Sigmoid colon (tissue), 3 donors: ENCODE results near the gene PLEKHH1.

Experiments used
- POLR2A ChIP-seq, 2 donors: fragments of 450-650 bp; IDR thresholded peaks; one replicate each; pipeline ENCODE4 v1.6.1; 2016; ENCODE audit warnings: antibody characterized with exemption in 2 of 2, mild to moderate bottlenecking in 2 of 2, moderate library complexity in 2 of 2
- TF ChIP-seq, protein P1 (sequence below), 4 experiments: fragments of 450-650 bp in 3 of 4; fragments of 200-600 bp in 1 of 4; IDR thresholded peaks; one replicate each; pipeline ENCODE4 v1.5.1; 2016 to 2019; ENCODE audit warnings: antibody characterized with exemption in 4 of 4, mild to moderate bottlenecking in 3 of 4, moderate library complexity in 2 of 4

GRCh38 chr14:67564236-67564635 is 31.1 kb downstream of the PLEKHH1 start:
- TF ChIP-seq, protein P1, sequence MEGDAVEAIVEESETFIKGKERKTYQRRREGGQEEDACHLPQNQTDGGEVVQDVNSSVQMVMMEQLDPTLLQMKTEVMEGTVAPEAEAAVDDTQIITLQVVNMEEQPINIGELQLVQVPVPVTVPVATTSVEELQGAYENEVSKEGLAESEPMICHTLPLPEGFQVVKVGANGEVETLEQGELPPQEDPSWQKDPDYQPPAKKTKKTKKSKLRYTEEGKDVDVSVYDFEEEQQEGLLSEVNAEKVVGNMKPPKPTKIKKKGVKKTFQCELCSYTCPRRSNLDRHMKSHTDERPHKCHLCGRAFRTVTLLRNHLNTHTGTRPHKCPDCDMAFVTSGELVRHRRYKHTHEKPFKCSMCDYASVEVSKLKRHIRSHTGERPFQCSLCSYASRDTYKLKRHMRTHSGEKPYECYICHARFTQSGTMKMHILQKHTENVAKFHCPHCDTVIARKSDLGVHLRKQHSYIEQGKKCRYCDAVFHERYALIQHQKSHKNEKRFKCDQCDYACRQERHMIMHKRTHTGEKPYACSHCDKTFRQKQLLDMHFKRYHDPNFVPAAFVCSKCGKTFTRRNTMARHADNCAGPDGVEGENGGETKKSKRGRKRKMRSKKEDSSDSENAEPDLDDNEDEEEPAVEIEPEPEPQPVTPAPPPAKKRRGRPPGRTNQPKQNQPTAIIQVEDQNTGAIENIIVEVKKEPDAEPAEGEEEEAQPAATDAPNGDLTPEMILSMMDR (IDR thresholded peaks at IDR 0.05), result no peak
- no peak for TF ChIP-seq POLR2A (IDR thresholded peaks at IDR 0.05)
